GM12878 (cell line): ENCODE measurements around the gene CMTM1.

Source experiments
- CTCF ChIP-seq, 3 experiments: IDR thresholded peaks in 2 of 3; conservative IDR thresholded peaks in 1 of 3; 2 replicates each; pipeline ENCODE4 v1.5.1; 2011; ENCODE audit warnings: low read depth in 3 of 3, low read length in 3 of 3, mild to moderate bottlenecking in 3 of 3, control low read depth in 2 of 3, moderate library complexity in 2 of 3, inconsistent platforms in 1 of 3, mixed read lengths in 1 of 3; ENCODE audit not compliant: control insufficient read depth in 2 of 3, insufficient read depth in 1 of 3; ENCODE audit errors: extremely low read depth in 1 of 3
- HCFC1 ChIP-seq: fragments of 150-350 bp; IDR thresholded peaks from 2 replicates; pipeline ENCODE4 v1.6.1; 2014; ENCODE audit warnings: low read length
- HDAC2 ChIP-seq: fragments of 200-600 bp; sonication (generic); IDR thresholded peaks from 2 replicates; pipeline ENCODE4 v1.6.1; 2017
- POLR2A ChIP-seq: IDR thresholded peaks from 2 replicates; pipeline ENCODE4 v1.6.1; 2011; ENCODE audit warnings: low read depth, mild to moderate bottlenecking, low read length
- POLR2AphosphoS2 ChIP-seq: IDR thresholded peaks from 2 replicates; pipeline ENCODE4 v1.6.1; 2011; ENCODE audit warnings: low read depth, mild to moderate bottlenecking, low read length, improper control_type of control experiment, moderate library complexity
- SKIL ChIP-seq: fragments of 450-650 bp; IDR thresholded peaks from 2 replicates; pipeline ENCODE4 v1.6.1; 2017; ENCODE audit warnings: mild to moderate bottlenecking, low read depth, inconsistent platforms; ENCODE audit not compliant: poor library complexity, severe bottlenecking
- SMAD1 ChIP-seq: fragments of 450-650 bp; IDR thresholded peaks from 2 replicates; pipeline ENCODE4 v1.6.1; 2018; ENCODE audit warnings: mild to moderate bottlenecking, low read depth; ENCODE audit not compliant: partially characterized antibody
- TARDBP ChIP-seq: IDR thresholded peaks from 2 replicates; pipeline ENCODE4 v1.6.1; 2016; ENCODE audit warnings: borderline replicate concordance
- ZNF217 ChIP-seq: fragments of 450-650 bp; IDR thresholded peaks from 2 replicates; pipeline ENCODE4 v1.6.1; 2017; ENCODE audit warnings: antibody characterized with exemption, mild to moderate bottlenecking

DNA sequence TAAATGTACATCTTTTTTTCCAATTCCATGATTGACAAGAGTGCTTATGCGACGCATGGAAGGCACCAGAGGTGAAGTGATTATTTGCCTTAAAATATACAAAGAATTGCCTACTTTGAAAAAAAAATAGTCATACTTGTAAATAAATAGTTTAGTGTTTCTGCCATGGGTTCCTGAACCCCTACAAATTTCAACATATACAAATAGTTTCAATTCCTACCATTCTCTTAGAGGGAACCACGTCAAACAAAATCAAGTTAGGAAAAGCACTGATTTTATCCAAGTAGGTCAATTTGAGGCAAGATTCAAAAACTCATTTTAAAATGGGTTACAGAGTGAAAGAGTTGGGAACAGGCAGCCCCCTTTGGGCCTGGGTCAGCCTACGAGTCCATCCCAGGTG is 49.9 kb downstream of the CMTM1 start:
- TF ChIP-seq CTCF (IDR thresholded peaks at IDR 0.05 in 2 of 3, conservative IDR thresholded peaks at IDR 0.05 in 1 of 3; ENCODE audit: control insufficient read depth in 2 of 3, extremely low read depth in 1 of 3, insufficient read depth in 1 of 3, low read depth in 3 of 3, low read length in 3 of 3) = no peak
- TF ChIP-seq HDAC2 = no peak
- no peak for TF ChIP-seq ZNF217
- no peak for TF ChIP-seq SKIL
- no peak for TF ChIP-seq SMAD1
- TF ChIP-seq HCFC1 = no peak
- no peak for TF ChIP-seq TARDBP
- no peak for TF ChIP-seq POLR2A
- TF ChIP-seq POLR2AphosphoS2 = no peak
